Cardiac ventricle fibroblast (primary cell): Measurements from ENCODE around the gene SLC30A2. TPM values are rescaled to one million over a fixed set of nuclear protein-coding genes. Genes with fewer than 3 reads are reported as not detected.

Experiments
- total RNA-seq: library from RNA; depleted of rRNA; stranded (reverse); fragments of >200 nt; gene quantifications from 2 replicates; pipeline ENCODE4 v1.2.3, GENCODE V29; 2015

Gene SLC30A2
- total RNA-seq, result not detected in 2 replicates

GRCh38 chr1:26045722-26046245, at the start of gene SLC30A2:
TSS of gene SLC30A2 (minus strand) at chr1:26046118. CDS start at chr1:26045896, 222 bp downstream.

GRCh38 chr1:26067432-26067911, 21.6 kb upstream of the SLC30A2 start, which contains the start of gene TRIM63:
TSS of gene TRIM63 (minus strand) at chr1:26067630. CDS start at chr1:26067494, 136 bp downstream.

GRCh38 chr1:26021647-26022403, 24.1 kb downstream of the SLC30A2 start, which contains the start of gene EXTL1:
TSS of gene EXTL1 (plus strand) at chr1:26021775. CDS start at chr1:26022647, 872 bp downstream.

GRCh38 chr1:25997828-25998761, 47.8 kb downstream of the SLC30A2 start, which contains the start of gene PAFAH2:
TSS of gene PAFAH2 (minus strand) at chr1:25998063. CDS start at chr1:25990816, 7,247 bp downstream.

Other genes starting within 250 kb of the SLC30A2 start
- gene SELENON, start 245.9 kb downstream of the SLC30A2 start, total RNA-seq, result 86.4 and 86.9 TPM in 2 replicates
- gene MTFR1L, start 226.2 kb downstream of the SLC30A2 start, total RNA-seq, result 47.2 and 51.3 TPM in 2 replicates
- 0.12 and 0.20 TPM in 2 replicates for gene AUNIP, start 186.7 kb downstream of the SLC30A2 start, total RNA-seq
- 6.0 and 7.4 TPM in 2 replicates for gene PAQR7, start 170.4 kb downstream of the SLC30A2 start, total RNA-seq
- 9.8 and 22.9 TPM in 2 replicates for gene STMN1, start 139.7 kb downstream of the SLC30A2 start, total RNA-seq
- 4.7 and 6.0 TPM in 2 replicates for gene PAFAH2, start 48.1 kb downstream of the SLC30A2 start, total RNA-seq
- gene EXTL1, start 24.3 kb downstream of the SLC30A2 start, total RNA-seq, result 0.37 and 0.49 TPM in 2 replicates
- not detected in 2 replicates for gene TRIM63, start 21.5 kb upstream of the SLC30A2 start, total RNA-seq
- gene PDIK1L, start 65.7 kb upstream of the SLC30A2 start, total RNA-seq, result 2.7 and 3.0 TPM in 2 replicates
- gene FAM110D, start 113.0 kb upstream of the SLC30A2 start, total RNA-seq, result not detected in 2 replicates
- gene C1orf232, start 122.8 kb upstream of the SLC30A2 start, total RNA-seq, result not detected in 2 replicates
- 33.3 and 36.2 TPM in 2 replicates for gene ZNF593, start 123.8 kb upstream of the SLC30A2 start, total RNA-seq
- not detected in 2 replicates for gene ZNF593OS, start 125.7 kb upstream of the SLC30A2 start, total RNA-seq
- 0.81 TPM in 1 of 2 replicates, not detected in the other for gene CNKSR1, start 131.4 kb upstream of the SLC30A2 start, total RNA-seq
- not detected in 2 replicates for gene CATSPER4, start 144.5 kb upstream of the SLC30A2 start, total RNA-seq
- gene CEP85, start 188.1 kb upstream of the SLC30A2 start, total RNA-seq, result 3.4 and 6.7 TPM in 2 replicates
- gene SH3BGRL3, start 234.0 kb upstream of the SLC30A2 start, total RNA-seq, result 225 and 247 TPM in 2 replicates